ENCODE data around the gene NADSYN1. TPM values are rescaled to one million over a fixed set of nuclear protein-coding genes. Genes with fewer than 3 reads are reported as not detected.

NADSYN1 gene
- polyA plus RNA-seq, 3 donors: 44.1 to 162 (median 44.8) TPM

- H3K4me3 ChIP-seq (replicated peaks in 1 of 3; ENCODE audit: low read depth in 2 of 3, low read length in 3 of 3): no peak overlapping the region
- DNase-seq: no peak
- H3K4me2 ChIP-seq (replicated peaks; ENCODE audit: extremely low read depth, low read length, poor library complexity, severe bottlenecking): no peak overlapping the region
- WGBS (ENCODE audit: insufficient coverage): 94% methylated on average over 6 of the region's 8 CpGs
- Mint-ChIP-seq H3K27ac (peak overlapping the region in 1 of 7 donors; percentile 50), H3K4me1 (peaks cover 31% of the 10 kb centered on the region), H3K4me3 (no peak overlapping the region), H3K27me3 (ENCODE audit: low read depth in 3 of 3) (no peaks in the 10 kb centered on the region), H3K36me3 (peaks cover 65 to 68% of the 10 kb centered on the region in 2 donors), H3K9me3 (no peaks in the 10 kb centered on the region)
- no peaks in the 10 kb centered on the region for H3K27me3 ChIP-seq (ENCODE audit: control insufficient read depth in 2 of 2, insufficient read depth in 2 of 2, low read length in 2 of 2)
- H3K36me3 ChIP-seq (replicated peaks in 1 of 2; ENCODE audit: control insufficient read depth in 1 of 2, insufficient read depth in 2 of 2, low read length in 2 of 2): peaks cover 65 to 68% of the 10 kb centered on the region in 2 donors
- peaks cover 74% of the 10 kb centered on the region for H4K20me1 ChIP-seq (ENCODE audit: insufficient read depth, low read length)
- intact Hi-C loops (cut with micrococcal nuclease): no loop called here
- TF ChIP-seq CTCF (IDR thresholded peaks at IDR 0.05): no peak
- H3K27ac ChIP-seq (ENCODE audit: low read depth in 1 of 2, low read length in 2 of 2): peak overlapping the region in 1 of 2 donors; percentile 4
- no peak overlapping the region for H3K9ac ChIP-seq (ENCODE audit: insufficient read depth, low read length, poor library complexity, severe bottlenecking)
- no peak overlapping the region for H2AFZ ChIP-seq (ENCODE audit: insufficient read depth, low read depth, low read length, poor library complexity, severe bottlenecking)
- peaks cover 41% of the 10 kb centered on the region for H3K79me2 ChIP-seq (ENCODE audit: insufficient read depth, low read length)
- peaks cover 22 to 26% of the 10 kb centered on the region in 2 donors for H3K4me1 ChIP-seq (ENCODE audit: control insufficient read depth in 1 of 2, insufficient read depth in 2 of 2, low read length in 2 of 2)
- no peaks in the 10 kb centered on the region for H3K9me3 ChIP-seq (replicated peaks in 1 of 2; ENCODE audit: control insufficient read depth in 1 of 2, insufficient read depth in 1 of 2, low read length in 2 of 2)
These were observed 3.3 kb downstream of the NADSYN1 start for GRCh38 chr11:71456294-71456693.

- Histone ChIP-seq H3K9me3 (replicated peaks in 1 of 2; ENCODE audit: control insufficient read depth in 1 of 2, insufficient read depth in 1 of 2, low read length in 2 of 2) (no peaks in the 10 kb centered on the region), H3K79me2 (ENCODE audit: insufficient read depth, low read length) (peaks cover 41% of the 10 kb centered on the region), H3K4me2 (replicated peaks; ENCODE audit: extremely low read depth, low read length, poor library complexity, severe bottlenecking) (no peak overlapping the region), H3K4me3 (replicated peaks in 1 of 3; ENCODE audit: low read depth in 2 of 3, low read length in 3 of 3) (no peak overlapping the region), H3K4me1 (ENCODE audit: control insufficient read depth in 1 of 2, insufficient read depth in 2 of 2, low read length in 2 of 2) (peaks cover 16 to 20% of the 10 kb centered on the region in 2 donors), H3K9ac (ENCODE audit: insufficient read depth, low read length, poor library complexity, severe bottlenecking) (no peak overlapping the region), H4K20me1 (ENCODE audit: insufficient read depth, low read length) (peaks cover 77% of the 10 kb centered on the region), H3K27me3 (ENCODE audit: control insufficient read depth in 2 of 2, insufficient read depth in 2 of 2, low read length in 2 of 2) (no peaks in the 10 kb centered on the region), H3K36me3 (replicated peaks in 1 of 2; ENCODE audit: control insufficient read depth in 1 of 2, insufficient read depth in 2 of 2, low read length in 2 of 2) (peaks cover 70 to 73% of the 10 kb centered on the region in 2 donors), H3K27ac (ENCODE audit: low read depth in 1 of 2, low read length in 2 of 2) (peak overlapping the region in 1 of 2 donors; percentile 4), H2AFZ (ENCODE audit: insufficient read depth, low read depth, low read length, poor library complexity, severe bottlenecking) (no peak overlapping the region)
- intact Hi-C loops (cut with micrococcal nuclease): no loop called here
- Mint-ChIP-seq H3K9me3 (no peaks in the 10 kb centered on the region), H3K27me3 (ENCODE audit: low read depth in 3 of 3) (no peaks in the 10 kb centered on the region), H3K36me3 (peaks cover 69 to 74% of the 10 kb centered on the region in 2 donors), H3K4me3 (no peak overlapping the region), H3K27ac (no peak overlapping the region), H3K4me1 (peaks cover 26% of the 10 kb centered on the region)
- TF ChIP-seq CTCF (IDR thresholded peaks at IDR 0.05): no peak
- no peak for DNase-seq
- WGBS (ENCODE audit: insufficient coverage): 96% methylated on average over 9 of the region's 10 CpGs
These were observed 3.8 kb downstream of the NADSYN1 start for GRCh38 chr11:71456831-71457230.

All from CD14-positive monocyte (primary cell).